MCF 10A (cell line): Measurements from ENCODE around the gene TSPAN3. TPM values are rescaled to one million over a fixed set of nuclear protein-coding genes. Genes with fewer than 3 reads are reported as not detected.

Source experiments
- BruUV-seq: library from RNA; stranded (reverse); fragments of 400-500 nt; replicated peaks from 2 replicates; lab custom pipeline; 2021; lab: Mats Ljungman, UMichigan
- CTCF ChIA-PET: fragments of 300-600 bp; sonication (Branson Sonifier 250); formaldehyde crosslinking; extraction: SDS; loops from one replicate; lab custom pipeline; 2021; ENCODE audit warnings: antibody characterized with exemption, inconsistent platforms; lab: Yijun Ruan, JAX
- POLR2A ChIA-PET: fragments of 300-600, 350-650 bp; sonication (Branson Sonifier 250); formaldehyde crosslinking; extraction: SDS; loops from one replicate; lab custom pipeline; 2020; ENCODE audit warnings: antibody characterized with exemption, inconsistent platforms; lab: Yijun Ruan, JAX
- DNase-seq: peaks from one replicate; pipeline ENCODE4 v3.0.0-alpha.2; 2018; ENCODE audit not compliant: unreplicated experiment
- H3K27ac Mint-ChIP-seq: one replicate; pipeline ENCODE4 v1.8.0; 2022; ENCODE audit warnings: mild to moderate bottlenecking, low read depth, mixed read lengths; ENCODE audit not compliant: unreplicated experiment
- H3K27me3 Mint-ChIP-seq: one replicate; pipeline ENCODE4 v1.8.0; 2022; ENCODE audit warnings: mixed read lengths; ENCODE audit not compliant: insufficient read depth, unreplicated experiment
- H3K36me3 Mint-ChIP-seq: one replicate; pipeline ENCODE4 v1.8.0; 2022; ENCODE audit warnings: mild to moderate bottlenecking, moderate library complexity, mixed read lengths; ENCODE audit not compliant: insufficient read depth, unreplicated experiment
- H3K4me1 Mint-ChIP-seq: one replicate; pipeline ENCODE4 v1.8.0; 2022; ENCODE audit warnings: mixed read lengths; ENCODE audit not compliant: insufficient read depth, unreplicated experiment
- H3K4me3 Mint-ChIP-seq: one replicate; pipeline ENCODE4 v1.8.0; 2022; ENCODE audit warnings: mild to moderate bottlenecking, moderate library complexity, mixed read lengths; ENCODE audit not compliant: unreplicated experiment
- H3K9me3 Mint-ChIP-seq: one replicate; pipeline ENCODE4 v1.8.0; 2022; ENCODE audit warnings: mixed read lengths; ENCODE audit not compliant: unreplicated experiment
- intact Hi-C: fragments of 100-400 bp; cut with micrococcal nuclease; formaldehyde crosslinking; loops from 2 replicates; pipeline ENCODE4 v1.14.1; 2022
- total RNA-seq: library from RNA; stranded (reverse); gene quantifications from 2 replicates; pipeline ENCODE4 v1.2.3, GENCODE V29; 2022
- TF ChIP-seq, protein P1 (sequence below): fragments of 200-600 bp; IDR thresholded peaks from one replicate; pipeline ENCODE4 v1.8.0; 2022; ENCODE audit warnings: antibody characterized with exemption, mild to moderate bottlenecking; ENCODE audit not compliant: unreplicated experiment

TSPAN3 gene
- total RNA-seq, 1 experiment from 2014 or later: 96.6 TPM

DNA sequence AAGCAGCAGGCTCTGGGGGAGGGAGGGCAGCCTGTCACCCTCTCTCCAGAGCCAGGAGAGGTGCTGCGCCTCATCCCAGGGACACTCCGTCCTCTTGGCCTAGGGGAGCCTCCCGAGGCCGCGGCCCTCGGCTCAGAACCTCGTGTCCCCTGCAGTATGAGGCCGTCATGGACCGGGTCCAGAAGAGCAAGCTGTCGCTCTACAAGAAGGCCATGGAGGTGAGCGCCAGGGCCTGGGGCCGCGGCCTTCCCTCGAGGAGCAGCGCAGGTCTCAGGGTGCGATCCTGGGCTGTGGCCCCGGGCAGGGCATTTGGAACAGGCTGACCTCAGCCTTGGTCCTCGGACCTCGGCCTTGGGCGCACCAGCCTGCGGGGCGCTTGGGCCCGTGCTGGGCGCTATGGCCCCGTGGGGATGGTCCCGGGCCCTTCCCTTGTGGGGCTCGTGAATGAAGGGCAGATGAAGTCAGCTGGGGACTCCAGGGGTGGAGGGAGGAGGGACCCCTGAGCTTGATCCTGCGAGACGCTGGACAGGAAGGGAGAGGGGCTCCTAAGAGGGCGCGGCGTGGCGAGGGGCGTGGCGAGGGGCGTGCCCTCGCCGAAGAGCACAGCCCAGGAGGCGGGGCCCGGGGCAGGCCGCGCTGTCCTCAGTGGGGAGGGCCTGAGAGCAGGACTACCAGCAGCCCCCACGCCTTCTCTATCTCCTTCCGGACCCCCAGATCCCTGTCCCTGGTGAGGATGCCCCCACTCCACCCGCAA, 43.0 kb downstream of the TSPAN3 start:
- no TSS peak for BruUV-seq
- POLR2A ChIA-PET: interaction anchor here (0.6 kb wide), 1 partner anchor 17 kb away, joined by 4 read pairs; no protein-coding TSS in a partner anchor
- DNase-seq: no peak
- intact Hi-C loops: loop anchor here (10.0 kb wide), 1 partner anchor 123 kb away; the partner anchor contains the start of gene SCAPER
- H3K36me3 Mint-ChIP-seq: no peaks in the 10 kb centered on the region
- H3K27ac Mint-ChIP-seq: no peak overlapping the region
- H3K4me1 Mint-ChIP-seq: no peaks in the 10 kb centered on the region
- no peaks in the 10 kb centered on the region for H3K27me3 Mint-ChIP-seq
- H3K4me3 Mint-ChIP-seq: no peak overlapping the region
- CTCF ChIA-PET: interaction anchor here (0.6 kb wide), 2 partner anchors 71 to 1532 kb away, joined by 3 to 5 read pairs; no protein-coding TSS in a partner anchor
- TF ChIP-seq, protein P1, sequence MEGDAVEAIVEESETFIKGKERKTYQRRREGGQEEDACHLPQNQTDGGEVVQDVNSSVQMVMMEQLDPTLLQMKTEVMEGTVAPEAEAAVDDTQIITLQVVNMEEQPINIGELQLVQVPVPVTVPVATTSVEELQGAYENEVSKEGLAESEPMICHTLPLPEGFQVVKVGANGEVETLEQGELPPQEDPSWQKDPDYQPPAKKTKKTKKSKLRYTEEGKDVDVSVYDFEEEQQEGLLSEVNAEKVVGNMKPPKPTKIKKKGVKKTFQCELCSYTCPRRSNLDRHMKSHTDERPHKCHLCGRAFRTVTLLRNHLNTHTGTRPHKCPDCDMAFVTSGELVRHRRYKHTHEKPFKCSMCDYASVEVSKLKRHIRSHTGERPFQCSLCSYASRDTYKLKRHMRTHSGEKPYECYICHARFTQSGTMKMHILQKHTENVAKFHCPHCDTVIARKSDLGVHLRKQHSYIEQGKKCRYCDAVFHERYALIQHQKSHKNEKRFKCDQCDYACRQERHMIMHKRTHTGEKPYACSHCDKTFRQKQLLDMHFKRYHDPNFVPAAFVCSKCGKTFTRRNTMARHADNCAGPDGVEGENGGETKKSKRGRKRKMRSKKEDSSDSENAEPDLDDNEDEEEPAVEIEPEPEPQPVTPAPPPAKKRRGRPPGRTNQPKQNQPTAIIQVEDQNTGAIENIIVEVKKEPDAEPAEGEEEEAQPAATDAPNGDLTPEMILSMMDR: no peak
- H3K9me3 Mint-ChIP-seq: no peaks in the 10 kb centered on the region

DNA sequence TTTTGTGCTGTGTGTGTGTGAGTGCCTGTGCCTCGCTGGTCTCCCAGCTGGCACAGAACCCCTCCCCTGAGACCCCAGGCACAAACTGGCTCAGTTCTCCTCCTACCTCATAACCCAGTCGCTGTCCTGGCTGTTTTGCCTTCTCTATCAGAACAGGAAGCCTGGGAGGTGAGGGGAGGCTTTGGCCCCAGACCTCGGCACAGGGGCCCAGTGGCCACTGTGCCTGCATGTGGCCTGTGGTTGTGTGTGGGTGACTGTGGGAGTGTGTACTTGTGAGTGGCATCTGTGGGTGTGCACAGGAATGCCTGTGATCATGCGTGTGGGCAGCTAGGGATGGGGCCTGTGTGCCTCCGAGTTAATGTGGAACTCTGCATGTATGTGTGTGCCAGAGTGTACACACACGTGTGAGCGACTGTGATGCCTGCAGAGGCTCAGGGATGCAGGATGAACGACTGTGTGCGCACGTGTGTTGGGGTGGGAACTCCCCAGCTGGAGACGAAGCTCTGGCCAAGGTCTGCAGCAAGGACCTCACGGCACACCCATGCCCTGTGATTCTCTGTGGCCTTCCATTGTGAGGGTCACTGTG, 43.7 kb downstream of the TSPAN3 start:
- H3K27ac Mint-ChIP-seq: no peak overlapping the region
- TF ChIP-seq, protein P1: no peak
- no peak overlapping the region for H3K4me3 Mint-ChIP-seq
- H3K27me3 Mint-ChIP-seq: no peaks in the 10 kb centered on the region
- peaks cover 3% of the 10 kb centered on the region for H3K4me1 Mint-ChIP-seq
- H3K9me3 Mint-ChIP-seq: no peaks in the 10 kb centered on the region
- H3K36me3 Mint-ChIP-seq: no peaks in the 10 kb centered on the region
- DNase-seq: no peak
- no TSS peak for BruUV-seq
- POLR2A ChIA-PET: no interaction called here
- intact Hi-C loops: loop anchor here (10.0 kb wide), 1 partner anchor 122 kb away; the partner anchor contains the start of gene SCAPER
- CTCF ChIA-PET: no interaction called here

DNA sequence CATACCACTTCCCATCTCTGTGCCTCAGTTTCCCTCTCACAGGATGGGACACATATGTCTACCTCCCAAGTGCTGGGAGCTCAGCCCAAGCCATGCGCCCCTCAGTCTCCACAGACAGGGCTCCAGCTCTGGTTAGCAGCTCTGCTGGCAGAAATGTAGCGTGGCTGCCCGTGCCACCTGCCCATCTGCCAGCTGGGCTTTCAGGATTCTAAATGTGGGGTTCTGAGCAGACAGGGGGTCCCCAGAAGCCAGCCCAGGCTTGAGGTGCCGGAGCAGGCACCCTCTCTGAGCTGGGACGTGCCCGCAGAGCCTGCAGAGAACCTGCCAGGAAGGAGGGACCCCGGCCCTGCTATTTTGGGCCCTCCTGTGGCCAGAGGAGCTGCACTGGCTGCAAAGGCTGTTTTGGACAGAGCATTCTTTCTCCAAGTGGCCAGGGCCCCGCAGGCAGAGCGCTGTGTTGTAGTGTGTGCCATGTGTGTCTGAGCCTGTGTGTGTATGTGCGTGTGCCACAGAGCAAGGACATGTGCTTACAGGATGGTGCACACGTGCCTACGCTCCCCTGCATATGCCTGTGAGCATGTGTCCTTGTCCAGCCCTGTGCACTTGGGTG, 44.3 kb downstream of the TSPAN3 start:
- H3K27ac Mint-ChIP-seq: no peak overlapping the region
- peaks cover 9% of the 10 kb centered on the region for H3K4me1 Mint-ChIP-seq
- ChIA-PET POLR2A (interaction anchor here (0.7 kb wide), 1 partner anchor 223 kb away, joined by 3 read pairs; no protein-coding TSS in a partner anchor), CTCF (interaction anchor here (0.6 kb wide), 1 partner anchor 85 kb away, joined by 5 read pairs; no protein-coding TSS in a partner anchor)
- intact Hi-C loops: loop anchor here (10.0 kb wide), 1 partner anchor 122 kb away; the partner anchor contains the start of gene SCAPER
- TF ChIP-seq, protein P1: no peak
- BruUV-seq: no TSS peak
- no peaks in the 10 kb centered on the region for H3K9me3 Mint-ChIP-seq
- H3K27me3 Mint-ChIP-seq: no peaks in the 10 kb centered on the region
- no peak overlapping the region for H3K4me3 Mint-ChIP-seq
- DNase-seq: no peak
- H3K36me3 Mint-ChIP-seq: no peaks in the 10 kb centered on the region
